RWPE1 (cell line): Measurements from ENCODE around the gene PIK3R4.

Source experiments
- CTCF ChIA-PET: fragments of 350-600 bp; sonication (Branson Sonifier 250); formaldehyde crosslinking; extraction: SDS; loops from one replicate; lab custom pipeline; 2021; lab: Yijun Ruan, JAX
- POLR2A ChIA-PET: fragments of 400-600 bp; formaldehyde crosslinking; extraction: SDS; loops from one replicate; lab custom pipeline; 2020; ENCODE audit warnings: antibody characterized with exemption; ENCODE audit not compliant: low non-redundant PET; lab: Yijun Ruan, JAX
- DNase-seq: peaks from one replicate; pipeline ENCODE4 v3.0.0; 2012; ENCODE audit warnings: low spot score
- H3K27ac ChIP-seq: fragments of 450-650 bp; 2 replicates; pipeline ENCODE4 v1.5.1; 2017
- CTCF ChIP-seq: fragments of 450-650 bp; conservative IDR thresholded peaks from 2 replicates; pipeline ENCODE4 v1.5.1; 2017; ENCODE audit warnings: low read depth, mild to moderate bottlenecking

PIK3R4 gene

GRCh38 chr3:130705501-130705900 lies 41.1 kb downstream of the PIK3R4 start:
- no peak overlapping the region for H3K27ac ChIP-seq
- CTCF ChIA-PET: no interaction called here
- TF ChIP-seq CTCF: no peak
- no peak for DNase-seq
- POLR2A ChIA-PET: no interaction called here

DNA sequence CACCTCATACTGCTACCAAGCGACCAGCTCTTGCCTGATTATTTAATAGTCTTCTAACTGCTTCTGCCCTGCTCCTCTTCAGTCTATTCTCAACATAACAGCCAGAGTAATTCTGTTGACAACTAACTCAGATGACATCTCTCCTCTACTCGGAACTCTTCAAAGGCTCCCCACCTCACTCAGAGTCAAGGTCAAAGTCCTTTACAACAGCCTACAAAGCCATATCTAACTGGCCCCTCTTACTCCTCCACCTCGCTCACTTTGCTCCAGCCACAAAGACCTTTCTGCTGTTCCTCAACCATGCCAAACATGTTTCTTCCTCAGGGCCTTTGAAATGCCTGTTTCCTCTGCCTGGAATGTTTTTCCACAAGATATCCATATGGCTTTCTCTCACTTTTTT lies 43.6 kb downstream of the PIK3R4 start:
- no peak for DNase-seq
- TF ChIP-seq CTCF: no peak
- no peak overlapping the region for H3K27ac ChIP-seq
- CTCF ChIA-PET: no interaction called here
- POLR2A ChIA-PET: no interaction called here

GRCh38 chr3:130700541-130700940 lies 46.1 kb downstream of the PIK3R4 start:
- CTCF ChIA-PET: no interaction called here
- DNase-seq: no peak
- POLR2A ChIA-PET: no interaction called here
- no peak for TF ChIP-seq CTCF
- H3K27ac ChIP-seq: no peak overlapping the region

- TF ChIP-seq CTCF: 0 out of 2 replicates have a peak, but pooled peaks have one; percentile 10
- POLR2A ChIA-PET: no interaction called here
- CTCF ChIA-PET: no interaction called here
- DNase-seq: peak; percentile 13
- H3K27ac ChIP-seq: no peak overlapping the region
Measured at GRCh38 chr3:130699765-130700164, 46.9 kb downstream of the PIK3R4 start.

DNA sequence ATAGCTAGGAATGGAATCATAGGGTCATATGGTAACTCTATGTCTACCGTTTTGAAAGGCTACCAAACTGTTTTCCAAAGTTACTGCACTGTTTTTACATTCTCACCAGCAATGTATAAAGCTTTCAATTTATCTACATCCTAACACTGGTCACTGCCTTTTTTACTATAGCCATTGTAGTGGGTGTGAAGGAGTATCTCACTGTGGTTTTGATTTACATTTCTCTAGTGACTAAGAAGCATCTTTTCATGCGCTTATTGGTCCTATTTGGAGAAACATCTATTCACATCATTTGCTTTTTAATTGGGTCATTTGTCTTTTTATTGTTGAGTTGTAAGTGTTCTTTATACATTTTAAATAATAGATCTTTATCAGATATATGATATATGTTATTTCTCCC lies 53.3 kb downstream of the PIK3R4 start:
- no peak for DNase-seq
- TF ChIP-seq CTCF: no peak
- ChIA-PET CTCF (interaction anchor here (0.6 kb wide), 2 partner anchors 48 to 169 kb away, joined by 3 read pairs; no protein-coding TSS in a partner anchor), POLR2A (no interaction called here)
- no peak overlapping the region for H3K27ac ChIP-seq

GRCh38 chr3:130692455-130692854 lies 54.2 kb downstream of the PIK3R4 start:
- ChIA-PET POLR2A (no interaction called here), CTCF (no interaction called here)

More at GRCh38 chr3:130692455-130692854, 54.2 kb downstream of the PIK3R4 start:
- no peak for TF ChIP-seq CTCF
- no peak overlapping the region for H3K27ac ChIP-seq
- DNase-seq: no peak
